SK-N-SH (cell line): ENCODE results near the gene POLR1H.

ENCODE experiments used
- POLR2AphosphoS5 ChIP-seq: IDR thresholded peaks from 2 replicates; pipeline ENCODE4 v1.6.1; 2012; ENCODE audit warnings: low read depth, low read length
- SMC3 ChIP-seq: IDR thresholded peaks from 2 replicates; pipeline ENCODE4 v1.6.1; 2012; ENCODE audit warnings: low read depth, low read length, improper control_type of control experiment
- USF2 ChIP-seq: fragments of 150-350 bp; IDR thresholded peaks from 2 replicates; pipeline ENCODE4 v1.6.1; 2017; ENCODE audit warnings: antibody characterized with exemption, low read length, low read depth, borderline replicate concordance

DNA sequence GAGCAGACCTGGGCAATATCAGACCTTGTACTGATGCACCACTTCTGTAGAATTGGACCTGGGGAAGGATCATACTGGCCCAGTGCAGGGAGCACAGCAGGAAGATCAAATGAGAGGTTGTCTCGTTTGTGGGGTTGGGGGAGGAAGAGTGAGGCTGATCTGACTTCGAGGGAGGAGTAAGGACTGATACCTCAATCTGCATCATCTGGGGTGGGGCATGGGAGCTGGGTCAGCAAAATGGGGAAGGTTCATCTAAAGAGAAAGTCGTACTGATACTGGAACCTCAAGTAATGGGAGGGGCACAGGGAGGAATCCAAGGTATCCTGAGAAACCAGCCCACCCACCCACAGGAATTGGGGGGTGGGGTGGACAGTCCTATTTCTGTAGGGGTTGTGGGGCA is 10.8 kb downstream of the POLR1H start:
- TF ChIP-seq POLR2AphosphoS5 (no peak), SMC3 (no peak), USF2 (no peak)
